ENCODE data around the gene EPHB6. TPM values are rescaled to one million over a fixed set of nuclear protein-coding genes. Genes with fewer than 3 reads are reported as not detected.

EPHB6 gene
- polyA plus RNA-seq, 1 of the 3 experiments (the other 2 are of a cell fraction), result 1.8 TPM

- Histone ChIP-seq H3K4me2 (no peak overlapping the region), H3K9me2 (no peaks in the 10 kb centered on the region), H3K4me1 (ENCODE audit: control insufficient read depth in 1 of 2, insufficient read depth in 2 of 2, low read depth in 1 of 2, low read length in 1 of 2) (no peaks in the 10 kb centered on the region), H3K27me3 (ENCODE audit: insufficient read depth) (peaks cover 43% of the 10 kb centered on the region), H3K27ac (ENCODE audit: low read depth in 2 of 2, low read length in 1 of 2) (no peak overlapping the region), H3K36me3 (replicated peaks in 1 of 2; ENCODE audit: control insufficient read depth in 1 of 2, insufficient read depth in 2 of 2, low read length in 1 of 2) (no peaks in the 10 kb centered on the region), H3K9me3 (no peaks in the 10 kb centered on the region), H2AFZ (ENCODE audit: low read depth) (no peak overlapping the region), H3F3A (replicated peaks; ENCODE audit: insufficient read depth) (no peaks in the 10 kb centered on the region), H3K4me3 (ENCODE audit: low read depth in 2 of 2, low read length in 1 of 2) (no peak overlapping the region), H4K20me1 (ENCODE audit: insufficient read depth) (no peaks in the 10 kb centered on the region), H3K79me2 (ENCODE audit: insufficient read depth) (no peaks in the 10 kb centered on the region), H3K9ac (no peak overlapping the region)
- no peak for TF ChIP-seq SIN3A (IDR thresholded peaks at IDR 0.05; ENCODE audit: borderline replicate concordance, low read depth, low read length)
- TF ChIP-seq RCOR1 (IDR thresholded peaks at IDR 0.05; ENCODE audit: low read length), result no peak
- no peak for TF ChIP-seq GABPA (IDR thresholded peaks at IDR 0.05; ENCODE audit: low read depth)
- no peak for TF ChIP-seq RFX5 (IDR thresholded peaks at IDR 0.05; ENCODE audit: low read length)
- no peak for TF ChIP-seq FOXJ3 (CRISPR knock-in tag; IDR thresholded peaks at IDR 0.05)
- no peak for TF ChIP-seq REST (IDR thresholded peaks at IDR 0.05; ENCODE audit: low read depth, low read length)
- DNase-seq, result no peak
- CTCF ChIA-PET, result interaction anchor here (0.7 to 3.3 kb wide), 3 partner anchors 18 to 294 kb away, joined by 4 to 17 read pairs (median 4); no protein-coding TSS in a partner anchor
- POLR2A ChIA-PET, result no interaction called here
- WGBS (ENCODE audit: low lambda C conversion rate), result 28% methylated on average over 3 of the region's 3 CpGs
Measured at GRCh38 chr7:142898377-142899170, 43.7 kb downstream of the EPHB6 start.

GRCh38 chr7:142899661-142900060, 44.8 kb downstream of the EPHB6 start:
- peaks cover 6% of the 10 kb centered on the region; the same call in 1 of the 2 replicates for H3K9me3 ChIP-seq
- no peaks in the 10 kb centered on the region for H3F3A ChIP-seq (replicated peaks; ENCODE audit: insufficient read depth)
- H2AFZ ChIP-seq (ENCODE audit: low read depth), result no peak overlapping the region
- H3K9me2 ChIP-seq, result no peaks in the 10 kb centered on the region
- no peaks in the 10 kb centered on the region for H4K20me1 ChIP-seq (ENCODE audit: insufficient read depth)
- ChIA-PET CTCF (interaction anchor here (3.3 kb wide), 1 partner anchor 19 kb away, joined by 17 read pairs; no protein-coding TSS in a partner anchor), POLR2A (no interaction called here)
- H3K4me2 ChIP-seq, result no peak overlapping the region
- no peaks in the 10 kb centered on the region for H3K36me3 ChIP-seq (replicated peaks in 1 of 2; ENCODE audit: control insufficient read depth in 1 of 2, insufficient read depth in 2 of 2, low read length in 1 of 2)
- H3K4me1 ChIP-seq (ENCODE audit: control insufficient read depth in 1 of 2, insufficient read depth in 2 of 2, low read depth in 1 of 2, low read length in 1 of 2), result no peaks in the 10 kb centered on the region
- H3K79me2 ChIP-seq (ENCODE audit: insufficient read depth), result no peaks in the 10 kb centered on the region
- peaks cover 34% of the 10 kb centered on the region for H3K27me3 ChIP-seq (ENCODE audit: insufficient read depth)
- no peak overlapping the region for H3K27ac ChIP-seq (ENCODE audit: low read depth in 2 of 2, low read length in 1 of 2)
- no peak overlapping the region for H3K9ac ChIP-seq
- WGBS (ENCODE audit: low lambda C conversion rate), result 0% methylated on average over 3 of the region's 3 CpGs
- DNase-seq, result no peak
- H3K4me3 ChIP-seq (ENCODE audit: low read depth in 2 of 2, low read length in 1 of 2), result no peak overlapping the region
- TF ChIP-seq TAF1 (IDR thresholded peaks at IDR 0.05; ENCODE audit: borderline replicate concordance, low read depth, low read length) (no peak), MAX (IDR thresholded peaks at IDR 0.05; ENCODE audit: low read depth) (no peak), REST (IDR thresholded peaks at IDR 0.05; ENCODE audit: low read depth, low read length) (no peak), ELF1 (IDR thresholded peaks at IDR 0.05) (no peak), PBX3 (IDR thresholded peaks at IDR 0.05) (no peak), MEF2A (IDR thresholded peaks at IDR 0.05; ENCODE audit: borderline replicate concordance, low read depth) (no peak), RFX5 (IDR thresholded peaks at IDR 0.05; ENCODE audit: low read length) (no peak), NFIC (IDR thresholded peaks at IDR 0.05; ENCODE audit: borderline replicate concordance) (no peak), CHD2 (IDR thresholded peaks at IDR 0.05; ENCODE audit: low read length, partially characterized antibody) (no peak), GATA2 (CRISPR knock-in tag; IDR thresholded peaks at IDR 0.05) (no peak), TEAD4 (IDR thresholded peaks at IDR 0.05; ENCODE audit: borderline replicate concordance, insufficient read depth) (no peak), IRF3 (IDR thresholded peaks at IDR 0.05; ENCODE audit: low read depth, low read length) (no peak), RCOR1 (IDR thresholded peaks at IDR 0.05; ENCODE audit: low read length) (no peak)
